HEK293 (cell line): ENCODE measurements around the gene PDGFB.

Source experiments
- CTCF ChIA-PET: fragments of 350-600 bp; formaldehyde crosslinking; extraction: SDS; loops from one replicate; lab custom pipeline; 2021; ENCODE audit warnings: antibody characterized with exemption; lab: Yijun Ruan, JAX
- POLR2A ChIA-PET: fragments of 300-600 bp; formaldehyde crosslinking; extraction: SDS; loops from one replicate; lab custom pipeline; 2020; ENCODE audit warnings: antibody characterized with exemption, inconsistent platforms; lab: Yijun Ruan, JAX
- H3K27ac ChIP-seq: fragments of 200-500 bp; sonication (Bioruptor generic); 2 replicates; pipeline ENCODE4 v1.5.1; 2014; ENCODE audit warnings: low read depth, low read length, control low read depth, inconsistent platforms; ENCODE audit errors: extremely low read depth
- H3K36me3 ChIP-seq, 2 experiments: fragments of 200-500 bp in 1 of 2; sonication (Bioruptor generic) in 1 of 2; 1 replicate in 1 of 2; 2 replicates in 1 of 2; pipeline ENCODE4 v1.5.1; 2014 to 2017; ENCODE audit warnings: inconsistent platforms in 2 of 2, low read length in 2 of 2; ENCODE audit not compliant: control insufficient read depth in 2 of 2, insufficient read depth in 1 of 2
- H3K4me1 ChIP-seq: fragments of 200-500 bp; sonication (Bioruptor generic); 2 replicates; pipeline ENCODE4 v1.5.1; 2014; ENCODE audit warnings: mild to moderate bottlenecking, low read length, inconsistent platforms; ENCODE audit not compliant: control insufficient read depth, insufficient read depth
- H3K4me3 ChIP-seq: 2 replicates; pipeline ENCODE4 v1.5.1; 2011; ENCODE audit warnings: low read depth, mild to moderate bottlenecking, control low read depth, low read length, moderate library complexity
- H3K9me3 ChIP-seq: fragments of 200-500 bp; sonication (Bioruptor generic); 2 replicates; pipeline ENCODE4 v1.5.1; 2014; ENCODE audit warnings: low read depth, low read length, inconsistent platforms; ENCODE audit not compliant: control insufficient read depth, insufficient read depth
- WT1 ChIP-seq: fragments of 450-650 bp; formaldehyde crosslinking; IDR thresholded peaks from 2 replicates; pipeline ENCODE4 v1.5.1; 2016; ENCODE audit warnings: missing biosample characterization, missing genetic modification characterization
- ZBTB8A ChIP-seq: fragments of 450-650 bp; formaldehyde crosslinking; IDR thresholded peaks from 2 replicates; pipeline ENCODE4 v1.5.1; 2016; ENCODE audit warnings: missing biosample characterization, missing genetic modification characterization
- ZEB2 ChIP-seq: fragments of 450-650 bp; formaldehyde crosslinking; IDR thresholded peaks from 2 replicates; pipeline ENCODE4 v1.5.1; 2016; ENCODE audit warnings: missing biosample characterization, missing genetic modification characterization
- ZNF221 ChIP-seq: fragments of 450-650 bp; formaldehyde crosslinking; IDR thresholded peaks from 2 replicates; pipeline ENCODE4 v1.5.1; 2017; ENCODE audit warnings: missing biosample characterization, missing genetic modification characterization, borderline replicate concordance
- ZNF366 ChIP-seq: fragments of 450-650 bp; formaldehyde crosslinking; conservative IDR thresholded peaks from 2 replicates; pipeline ENCODE4 v1.5.1; 2016; ENCODE audit warnings: missing biosample characterization, missing genetic modification characterization
- ZNF548 ChIP-seq: fragments of 450-650 bp; formaldehyde crosslinking; IDR thresholded peaks from 2 replicates; pipeline ENCODE4 v1.5.1; 2016; ENCODE audit warnings: missing biosample characterization, missing genetic modification characterization
- ZNF600 ChIP-seq: fragments of 450-650 bp; formaldehyde crosslinking; IDR thresholded peaks from 2 replicates; pipeline ENCODE4 v1.5.1; 2016; ENCODE audit warnings: missing biosample characterization, missing genetic modification characterization
- ZNF677 ChIP-seq: fragments of 450-650 bp; IDR thresholded peaks from 2 replicates; pipeline ENCODE4 v1.5.0; 2018; ENCODE audit warnings: missing biosample characterization, mild to moderate bottlenecking, missing genetic modification characterization, moderate library complexity
- ZNF768 ChIP-seq: fragments of 450-650 bp; formaldehyde crosslinking; IDR thresholded peaks from 2 replicates; pipeline ENCODE4 v1.5.1; 2018; ENCODE audit warnings: missing biosample characterization, mild to moderate bottlenecking, missing genetic modification characterization
- TF ChIP-seq, protein P1 (sequence below): fragments of 450-650 bp; formaldehyde crosslinking; IDR thresholded peaks from 2 replicates; pipeline ENCODE4 v1.5.1; 2016; ENCODE audit warnings: missing biosample characterization, missing genetic modification characterization
- TF ChIP-seq, protein P2 (sequence below): fragments of 450-650 bp; formaldehyde crosslinking; IDR thresholded peaks from 2 replicates; pipeline ENCODE4 v1.5.1; 2016; ENCODE audit warnings: missing biosample characterization, missing genetic modification characterization
- TF ChIP-seq, protein P3 (sequence below): fragments of 450-650 bp; formaldehyde crosslinking; IDR thresholded peaks from 2 replicates; pipeline ENCODE4 v1.5.1; 2016; ENCODE audit warnings: missing biosample characterization, missing genetic modification characterization
- TF ChIP-seq, protein P4 (sequence below): fragments of 450-650 bp; formaldehyde crosslinking; conservative IDR thresholded peaks from 2 replicates; pipeline ENCODE4 v1.5.1; 2016; ENCODE audit warnings: low read depth, missing biosample characterization, missing genetic modification characterization

The PDGFB gene

DNA sequence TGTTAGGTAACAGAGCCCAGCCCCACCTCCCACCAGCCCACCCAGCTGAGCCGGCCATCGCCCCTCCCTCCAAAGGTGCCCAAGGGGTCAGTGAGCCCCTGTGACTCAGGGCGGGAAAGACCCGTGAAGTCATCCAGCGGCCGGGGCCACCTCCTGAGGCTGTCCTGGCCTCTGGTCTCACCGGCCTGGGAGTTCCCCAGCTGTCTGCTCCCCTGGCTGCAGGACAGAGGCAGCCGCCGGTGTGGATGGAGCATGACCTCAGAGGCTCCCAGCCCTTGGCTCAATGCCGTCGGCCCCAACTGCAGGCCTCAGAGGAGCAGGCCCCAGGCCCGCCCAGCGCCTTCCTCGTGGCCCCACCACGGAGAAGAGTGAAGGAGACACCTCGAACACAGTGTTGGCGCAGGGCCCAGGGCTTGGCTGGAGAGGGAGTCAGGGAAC lies 46.0 kb upstream of the PDGFB start (continued):
- TF ChIP-seq, protein P1, sequence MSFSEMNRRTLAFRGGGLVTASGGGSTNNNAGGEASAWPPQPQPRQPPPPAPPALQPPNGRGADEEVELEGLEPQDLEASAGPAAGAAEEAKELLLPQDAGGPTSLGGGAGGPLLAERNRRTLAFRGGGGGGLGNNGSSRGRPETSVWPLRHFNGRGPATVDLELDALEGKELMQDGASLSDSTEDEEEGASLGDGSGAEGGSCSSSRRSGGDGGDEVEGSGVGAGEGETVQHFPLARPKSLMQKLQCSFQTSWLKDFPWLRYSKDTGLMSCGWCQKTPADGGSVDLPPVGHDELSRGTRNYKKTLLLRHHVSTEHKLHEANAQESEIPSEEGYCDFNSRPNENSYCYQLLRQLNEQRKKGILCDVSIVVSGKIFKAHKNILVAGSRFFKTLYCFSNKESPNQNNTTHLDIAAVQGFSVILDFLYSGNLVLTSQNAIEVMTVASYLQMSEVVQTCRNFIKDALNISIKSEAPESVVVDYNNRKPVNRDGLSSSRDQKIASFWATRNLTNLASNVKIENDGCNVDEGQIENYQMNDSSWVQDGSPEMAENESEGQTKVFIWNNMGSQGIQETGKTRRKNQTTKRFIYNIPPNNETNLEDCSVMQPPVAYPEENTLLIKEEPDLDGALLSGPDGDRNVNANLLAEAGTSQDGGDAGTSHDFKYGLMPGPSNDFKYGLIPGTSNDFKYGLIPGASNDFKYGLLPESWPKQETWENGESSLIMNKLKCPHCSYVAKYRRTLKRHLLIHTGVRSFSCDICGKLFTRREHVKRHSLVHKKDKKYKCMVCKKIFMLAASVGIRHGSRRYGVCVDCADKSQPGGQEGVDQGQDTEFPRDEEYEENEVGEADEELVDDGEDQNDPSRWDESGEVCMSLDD (tag by site-specific recombination): peak; percentile 15; the same call in 1 of the 2 replicates
- no peak for TF ChIP-seq ZNF366 (tag by site-specific recombination)
- TF ChIP-seq WT1 (tag by site-specific recombination): no peak
- TF ChIP-seq, protein P2, sequence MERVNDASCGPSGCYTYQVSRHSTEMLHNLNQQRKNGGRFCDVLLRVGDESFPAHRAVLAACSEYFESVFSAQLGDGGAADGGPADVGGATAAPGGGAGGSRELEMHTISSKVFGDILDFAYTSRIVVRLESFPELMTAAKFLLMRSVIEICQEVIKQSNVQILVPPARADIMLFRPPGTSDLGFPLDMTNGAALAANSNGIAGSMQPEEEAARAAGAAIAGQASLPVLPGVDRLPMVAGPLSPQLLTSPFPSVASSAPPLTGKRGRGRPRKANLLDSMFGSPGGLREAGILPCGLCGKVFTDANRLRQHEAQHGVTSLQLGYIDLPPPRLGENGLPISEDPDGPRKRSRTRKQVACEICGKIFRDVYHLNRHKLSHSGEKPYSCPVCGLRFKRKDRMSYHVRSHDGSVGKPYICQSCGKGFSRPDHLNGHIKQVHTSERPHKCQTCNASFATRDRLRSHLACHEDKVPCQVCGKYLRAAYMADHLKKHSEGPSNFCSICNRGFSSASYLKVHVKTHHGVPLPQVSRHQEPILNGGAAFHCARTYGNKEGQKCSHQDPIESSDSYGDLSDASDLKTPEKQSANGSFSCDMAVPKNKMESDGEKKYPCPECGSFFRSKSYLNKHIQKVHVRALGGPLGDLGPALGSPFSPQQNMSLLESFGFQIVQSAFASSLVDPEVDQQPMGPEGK (tag by site-specific recombination): peak; percentile 37; the same call in 1 of the 2 replicates
- no peak for TF ChIP-seq ZNF221 (tag by site-specific recombination)
- TF ChIP-seq ZNF600 (tag by site-specific recombination): no peak
- TF ChIP-seq ZBTB8A (tag by site-specific recombination): no peak

DNA sequence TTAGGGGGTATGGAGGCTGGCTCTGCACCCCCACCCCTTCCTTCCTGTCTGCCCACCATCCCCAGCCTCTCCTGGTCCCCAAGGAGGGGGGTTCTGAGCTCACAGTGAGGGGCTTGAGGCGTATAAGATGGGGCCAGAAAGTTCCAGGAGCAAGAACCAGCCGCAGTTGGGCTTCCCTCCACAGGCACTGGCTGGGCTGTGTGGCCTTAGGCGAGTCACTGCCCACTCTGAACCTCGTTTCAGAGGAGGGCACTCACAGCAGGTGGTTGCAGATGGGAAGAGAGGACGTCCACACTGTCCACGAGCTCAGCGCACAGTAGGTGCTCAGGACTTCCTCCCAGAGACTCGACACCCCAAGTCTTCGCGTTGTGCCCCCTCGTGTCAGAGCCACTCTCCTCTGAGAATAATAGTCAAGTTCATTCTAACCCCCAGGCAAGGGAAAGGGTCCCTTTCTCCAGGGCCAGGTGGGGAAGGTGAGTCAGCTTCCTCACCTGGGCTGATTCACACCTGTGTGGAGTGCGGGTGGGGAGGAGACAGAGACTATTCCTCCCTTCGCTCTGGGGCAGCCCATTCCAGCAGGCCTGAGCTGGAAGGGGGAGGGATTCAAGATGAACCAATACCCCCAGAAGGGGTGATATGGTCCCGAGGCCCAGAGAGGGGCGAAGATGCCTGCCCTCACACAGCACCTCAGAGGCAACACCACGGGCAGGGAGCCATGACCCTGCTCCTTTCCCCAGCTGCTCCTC lies 45.4 kb upstream of the PDGFB start:
- ChIA-PET POLR2A (interaction anchor here (1.9 kb wide), 1 partner anchor 29 kb away, joined by 10 read pairs; the partner anchor contains the start of gene RPL3), CTCF (interaction anchor here (0.6 to 1.4 kb wide), 4 partner anchors 16 to 174 kb away, joined by 3 to 4 read pairs (median 4); no protein-coding TSS in a partner anchor)
- H3K4me3 ChIP-seq: no peak overlapping the region
- H3K27ac ChIP-seq: no peak overlapping the region
- no peaks in the 10 kb centered on the region for H3K36me3 ChIP-seq
- no peaks in the 10 kb centered on the region for H3K9me3 ChIP-seq
- H3K4me1 ChIP-seq: 0 out of 2 replicates have a peak, but pooled peaks cover 4% of the 10 kb centered on the region
- TF ChIP-seq ZEB2 (0 out of 2 replicates have a peak, but pooled peaks have one; percentile 37), ZNF548 (tag by site-specific recombination) (no peak), ZNF768 (tag by site-specific recombination) (0 out of 2 replicates have a peak, but pooled peaks have one; percentile 31), ZNF677 (tag by site-specific recombination) (no peak)
- TF ChIP-seq, protein P3, sequence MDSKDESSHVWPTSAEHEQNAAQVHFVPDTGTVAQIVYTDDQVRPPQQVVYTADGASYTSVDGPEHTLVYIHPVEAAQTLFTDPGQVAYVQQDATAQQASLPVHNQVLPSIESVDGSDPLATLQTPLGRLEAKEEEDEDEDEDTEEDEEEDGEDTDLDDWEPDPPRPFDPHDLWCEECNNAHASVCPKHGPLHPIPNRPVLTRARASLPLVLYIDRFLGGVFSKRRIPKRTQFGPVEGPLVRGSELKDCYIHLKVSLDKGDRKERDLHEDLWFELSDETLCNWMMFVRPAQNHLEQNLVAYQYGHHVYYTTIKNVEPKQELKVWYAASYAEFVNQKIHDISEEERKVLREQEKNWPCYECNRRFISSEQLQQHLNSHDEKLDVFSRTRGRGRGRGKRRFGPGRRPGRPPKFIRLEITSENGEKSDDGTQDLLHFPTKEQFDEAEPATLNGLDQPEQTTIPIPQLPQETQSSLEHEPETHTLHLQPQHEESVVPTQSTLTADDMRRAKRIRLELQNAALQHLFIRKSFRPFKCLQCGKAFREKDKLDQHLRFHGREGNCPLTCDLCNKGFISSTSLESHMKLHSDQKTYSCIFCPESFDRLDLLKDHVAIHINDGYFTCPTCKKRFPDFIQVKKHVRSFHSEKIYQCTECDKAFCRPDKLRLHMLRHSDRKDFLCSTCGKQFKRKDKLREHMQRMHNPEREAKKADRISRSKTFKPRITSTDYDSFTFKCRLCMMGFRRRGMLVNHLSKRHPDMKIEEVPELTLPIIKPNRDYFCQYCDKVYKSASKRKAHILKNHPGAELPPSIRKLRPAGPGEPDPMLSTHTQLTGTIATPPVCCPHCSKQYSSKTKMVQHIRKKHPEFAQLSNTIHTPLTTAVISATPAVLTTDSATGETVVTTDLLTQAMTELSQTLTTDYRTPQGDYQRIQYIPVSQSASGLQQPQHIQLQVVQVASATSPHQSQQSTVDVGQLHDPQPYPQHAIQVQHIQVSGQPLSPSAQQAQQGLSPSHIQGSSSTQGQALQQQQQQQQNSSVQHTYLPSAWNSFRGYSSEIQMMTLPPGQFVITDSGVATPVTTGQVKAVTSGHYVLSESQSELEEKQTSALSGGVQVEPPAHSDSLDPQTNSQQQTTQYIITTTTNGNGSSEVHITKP (tag by site-specific recombination): 0 out of 2 replicates have a peak, but pooled peaks have one; percentile 19
- TF ChIP-seq, protein P4, sequence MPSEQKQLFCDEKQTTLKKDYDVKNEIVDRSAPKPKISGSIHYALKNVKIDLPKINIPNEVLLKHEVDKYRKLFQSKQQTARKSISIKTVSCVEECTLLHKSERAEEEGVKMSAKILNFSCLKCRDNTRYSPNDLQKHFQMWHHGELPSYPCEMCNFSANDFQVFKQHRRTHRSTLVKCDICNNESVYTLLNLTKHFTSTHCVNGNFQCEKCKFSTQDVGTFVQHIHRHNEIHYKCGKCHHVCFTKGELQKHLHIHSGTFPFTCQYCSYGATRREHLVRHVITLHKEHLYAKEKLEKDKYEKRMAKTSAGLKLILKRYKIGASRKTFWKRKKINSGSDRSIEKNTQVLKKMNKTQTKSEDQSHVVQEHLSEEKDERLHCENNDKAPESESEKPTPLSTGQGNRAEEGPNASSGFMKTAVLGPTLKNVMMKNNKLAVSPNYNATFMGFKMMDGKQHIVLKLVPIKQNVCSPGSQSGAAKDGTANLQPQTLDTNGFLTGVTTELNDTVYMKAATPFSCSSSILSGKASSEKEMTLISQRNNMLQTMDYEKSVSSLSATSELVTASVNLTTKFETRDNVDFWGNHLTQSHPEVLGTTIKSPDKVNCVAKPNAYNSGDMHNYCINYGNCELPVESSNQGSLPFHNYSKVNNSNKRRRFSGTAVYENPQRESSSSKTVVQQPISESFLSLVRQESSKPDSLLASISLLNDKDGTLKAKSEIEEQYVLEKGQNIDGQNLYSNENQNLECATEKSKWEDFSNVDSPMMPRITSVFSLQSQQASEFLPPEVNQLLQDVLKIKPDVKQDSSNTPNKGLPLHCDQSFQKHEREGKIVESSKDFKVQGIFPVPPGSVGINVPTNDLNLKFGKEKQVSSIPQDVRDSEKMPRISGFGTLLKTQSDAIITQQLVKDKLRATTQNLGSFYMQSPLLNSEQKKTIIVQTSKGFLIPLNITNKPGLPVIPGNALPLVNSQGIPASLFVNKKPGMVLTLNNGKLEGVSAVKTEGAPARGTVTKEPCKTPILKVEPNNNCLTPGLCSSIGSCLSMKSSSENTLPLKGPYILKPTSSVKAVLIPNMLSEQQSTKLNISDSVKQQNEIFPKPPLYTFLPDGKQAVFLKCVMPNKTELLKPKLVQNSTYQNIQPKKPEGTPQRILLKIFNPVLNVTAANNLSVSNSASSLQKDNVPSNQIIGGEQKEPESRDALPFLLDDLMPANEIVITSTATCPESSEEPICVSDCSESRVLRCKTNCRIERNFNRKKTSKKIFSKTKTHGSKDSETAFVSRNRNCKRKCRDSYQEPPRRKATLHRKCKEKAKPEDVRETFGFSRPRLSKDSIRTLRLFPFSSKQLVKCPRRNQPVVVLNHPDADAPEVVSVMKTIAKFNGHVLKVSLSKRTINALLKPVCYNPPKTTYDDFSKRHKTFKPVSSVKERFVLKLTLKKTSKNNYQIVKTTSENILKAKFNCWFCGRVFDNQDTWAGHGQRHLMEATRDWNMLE (tag by site-specific recombination): no peak
